Esophagus muscularis mucosa (tissue), 4 donors: ENCODE results near the gene TBX19. TPM values are rescaled to one million over a fixed set of nuclear protein-coding genes. Genes with fewer than 3 reads are reported as not detected.

Experiments
- DNase-seq: peaks from one replicate; pipeline ENCODE4 v3.0.0-alpha.2; 2017; ENCODE audit errors: extremely low spot score
- H3K27ac ChIP-seq, 4 donors: fragments of 200-600 bp; sonication (generic); replicated peaks in 1 of 4; 1 replicate in 3 of 4; 2 replicates in 1 of 4; pipeline ENCODE4 v1.5.1; 2016 to 2019; ENCODE audit warnings: mild to moderate bottlenecking in 1 of 4
- H3K27me3 ChIP-seq, 4 donors: fragments of 200-600 bp; sonication (generic); one replicate each; pipeline versions ENCODE4 v1.5.1 to v1.6.0; 2016 to 2019
- H3K36me3 ChIP-seq, 4 donors: fragments of 200-600 bp; sonication (generic); one replicate each; pipeline ENCODE4 v1.5.1; 2016 to 2019
- H3K4me1 ChIP-seq, 4 donors: fragments of 200-600 bp; sonication (generic); one replicate each; pipeline ENCODE4 v1.5.1; 2016 to 2019
- H3K4me3 ChIP-seq, 4 donors: fragments of 200-600 bp; sonication (generic); 1 replicate in 2 of 4; 2 replicates in 2 of 4; pipeline ENCODE4 v1.5.1; 2016 to 2019; ENCODE audit warnings: mild to moderate bottlenecking in 4 of 4, moderate library complexity in 1 of 4
- H3K9me3 ChIP-seq, 4 donors: fragments of 200-600 bp; sonication (generic); 1 replicate in 3 of 4; 2 replicates in 1 of 4; pipeline ENCODE4 v1.5.1; 2016 to 2019
- CTCF ChIP-seq, 3 experiments: fragments of 200-600 bp in 2 of 3; fragments of 450-650 bp in 1 of 3; sonication (generic) in 2 of 3; IDR thresholded peaks; one replicate each; pipeline ENCODE4 v1.5.1; 2017 to 2019; ENCODE audit warnings: antibody characterized with exemption in 3 of 3, mild to moderate bottlenecking in 2 of 3, moderate library complexity in 1 of 3
- EP300 ChIP-seq: sonication (generic); formaldehyde crosslinking; IDR thresholded peaks from one replicate; pipeline ENCODE4 v1.6.1; 2017; ENCODE audit warnings: antibody characterized with exemption
- POLR2A ChIP-seq: fragments of 450-650 bp; IDR thresholded peaks from one replicate; pipeline ENCODE4 v1.6.1; 2017; ENCODE audit warnings: antibody characterized with exemption, moderate library complexity, mild to moderate bottlenecking, low read depth
- POLR2AphosphoS5 ChIP-seq, 2 donors: sonication (generic); formaldehyde crosslinking; IDR thresholded peaks; one replicate each; pipeline ENCODE4 v1.6.1; 2017; ENCODE audit warnings: antibody characterized with exemption in 2 of 2
- WGBS: methylation state at CpG from one replicate; pipeline ENCODE4 v1.1.5; 2018; 5-methylcytosine and 5-hydroxymethylcytosine counted together
- intact Hi-C: fragments of 100-400 bp; cut with DNase I; formaldehyde crosslinking; loops from one replicate; pipeline ENCODE4 v1.15.1; 2023
- total RNA-seq, 4 donors: library from RNA; depleted of rRNA; stranded (reverse); fragments of >200 nt; gene quantifications; one replicate each; pipeline versions ENCODE4 v1.1.0 to v1.2.1, GENCODE V29; 2016

The TBX19 gene
- total RNA-seq, 4 donors from 2014 or later, result 0.83 to 2.0 (median 1.1) TPM

- Histone ChIP-seq H3K36me3 (no peaks in the 10 kb centered on the region), H3K4me1 (peaks cover 0 to 7% (median 6%) of the 10 kb centered on the region in 4 donors), H3K27me3 (no peaks in the 10 kb centered on the region), H3K9me3 (no peaks in the 10 kb centered on the region), H3K27ac (no peak overlapping the region), H3K4me3 (no peak overlapping the region)
- WGBS, result 94% methylated on average over 4 of the region's 4 CpGs
- intact Hi-C loops, result no loop called here
- no peak for DNase-seq
- no peak for TF ChIP-seq POLR2A
- TF ChIP-seq CTCF (IDR thresholded peaks at IDR 0.05), result no peak
- TF ChIP-seq EP300, result no peak
Measured at GRCh38 chr1:168324745-168325425, 44.2 kb downstream of the TBX19 start.

GRCh38 chr1:168328731-168329364 lies 48.2 kb downstream of the TBX19 start:
- DNase-seq, result no peak
- intact Hi-C loops, result no loop called here
- 97% methylated on average over 5 of the region's 5 CpGs for WGBS

GRCh38 chr1:168330285-168330684 lies 49.6 kb downstream of the TBX19 start:
- no peak for TF ChIP-seq EP300
- no peak for TF ChIP-seq POLR2A
- TF ChIP-seq CTCF (IDR thresholded peaks at IDR 0.05), result no peak
- no peak for TF ChIP-seq POLR2AphosphoS5 (IDR thresholded peaks at IDR 0.05)
- WGBS, result 93% methylated on average over 3 of the region's 3 CpGs
- DNase-seq, result no peak

More at GRCh38 chr1:168328731-168329364, 48.2 kb downstream of the TBX19 start:
- H3K4me1 ChIP-seq, result no peaks in the 10 kb centered on the region
- H3K4me3 ChIP-seq, result no peak overlapping the region
- TF ChIP-seq CTCF (IDR thresholded peaks at IDR 0.05), result no peak
- no peak for TF ChIP-seq POLR2AphosphoS5 (IDR thresholded peaks at IDR 0.05)
- TF ChIP-seq EP300, result no peak
- TF ChIP-seq POLR2A, result no peak
- H3K27ac ChIP-seq, result no peak overlapping the region
- H3K9me3 ChIP-seq, result no peaks in the 10 kb centered on the region
- H3K27me3 ChIP-seq, result no peaks in the 10 kb centered on the region
- H3K36me3 ChIP-seq, result no peaks in the 10 kb centered on the region

GRCh38 chr1:168331569-168331968 lies 50.9 kb downstream of the TBX19 start:
- TF ChIP-seq POLR2A (no peak), POLR2AphosphoS5 (IDR thresholded peaks at IDR 0.05) (no peak), CTCF (IDR thresholded peaks at IDR 0.05) (no peak), EP300 (no peak)
- intact Hi-C loops, result no loop called here
- no peak for DNase-seq

More at GRCh38 chr1:168330285-168330684, 49.6 kb downstream of the TBX19 start:
- Histone ChIP-seq H3K4me3 (no peak overlapping the region), H3K27ac (no peak overlapping the region), H3K4me1 (peaks cover 0 to 7% (median 6%) of the 10 kb centered on the region in 4 donors), H3K36me3 (no peaks in the 10 kb centered on the region), H3K27me3 (no peaks in the 10 kb centered on the region), H3K9me3 (no peaks in the 10 kb centered on the region)
- intact Hi-C loops, result no loop called here

More at GRCh38 chr1:168331569-168331968, 50.9 kb downstream of the TBX19 start:
- H3K27ac ChIP-seq, result no peak overlapping the region
- H3K4me3 ChIP-seq, result no peak overlapping the region
- no peaks in the 10 kb centered on the region for H3K36me3 ChIP-seq
- no peaks in the 10 kb centered on the region for H3K27me3 ChIP-seq
- 95% methylated on average over 1 of the region's 1 CpG for whole genome bisulfite sequencing
- no peaks in the 10 kb centered on the region for H3K9me3 ChIP-seq
- peaks cover 0 to 16% (median 12%) of the 10 kb centered on the region in 4 donors for H3K4me1 ChIP-seq
